Stomach (tissue), 9 donors: ENCODE measurements around the gene WNT6. TPM values are rescaled to one million over a fixed set of nuclear protein-coding genes. Genes with fewer than 3 reads are reported as not detected.

ENCODE experiments used
- DNase-seq, 2 donors: peaks; one replicate each; pipeline versions ENCODE4 v3.0.0 to v3.0.0-alpha.2; 2013 to 2019
- H3K27ac ChIP-seq, 5 donors: fragments of 200-600 bp in 4 of 5; sonication (generic) in 4 of 5; one replicate each; pipeline ENCODE4 v1.5.1; 2013 to 2019; ENCODE audit warnings: mild to moderate bottlenecking in 1 of 5, moderate library complexity in 1 of 5
- H3K27me3 ChIP-seq, 3 donors: fragments of 200-600 bp; sonication (generic); one replicate each; pipeline ENCODE4 v1.5.1; 2017 to 2019; ENCODE audit warnings: mixed run types in 1 of 3
- H3K36me3 ChIP-seq, 4 donors: fragments of 200-600 bp; sonication (generic); 1 replicate in 3 of 4; 2 replicates in 1 of 4; pipeline ENCODE4 v1.5.1; 2016 to 2019
- H3K4me1 ChIP-seq, 4 donors: fragments of 200-600 bp; sonication (generic); one replicate each; pipeline ENCODE4 v1.5.1; 2016 to 2019
- H3K4me3 ChIP-seq, 4 donors: fragments of 200-600 bp; sonication (generic) in 3 of 4; one replicate each; pipeline ENCODE4 v1.5.1; 2016 to 2019; ENCODE audit warnings: mild to moderate bottlenecking in 1 of 4
- H3K9me3 ChIP-seq, 4 donors: fragments of 200-600 bp; sonication (generic); one replicate each; pipeline ENCODE4 v1.5.1; 2016 to 2019
- CTCF ChIP-seq, 7 experiments: fragments of 450-650 bp in 4 of 7; fragments of 200-600 bp in 3 of 7; sonication (generic) in 3 of 7; IDR thresholded peaks; one replicate each; pipeline ENCODE4 v1.5.1; 2016 to 2019; ENCODE audit warnings: antibody characterized with exemption in 7 of 7, control low read depth in 2 of 7, mild to moderate bottlenecking in 1 of 7
- EP300 ChIP-seq: sonication (generic); formaldehyde crosslinking; IDR thresholded peaks from one replicate; pipeline ENCODE4 v1.6.1; 2017; ENCODE audit warnings: antibody characterized with exemption
- POLR2A ChIP-seq, 4 donors: fragments of 450-650 bp; IDR thresholded peaks; one replicate each; pipeline ENCODE4 v1.6.1; 2016; ENCODE audit warnings: antibody characterized with exemption in 4 of 4, control low read depth in 2 of 4, mild to moderate bottlenecking in 1 of 4, moderate library complexity in 1 of 4
- POLR2AphosphoS5 ChIP-seq, 3 donors: sonication (generic); formaldehyde crosslinking; IDR thresholded peaks; one replicate each; pipeline ENCODE4 v1.6.1; 2016; ENCODE audit warnings: antibody characterized with exemption in 3 of 3
- WGBS, 5 donors: extraction: QIAGEN DNeasy Blood & Tissue Kit in 3 of 5; methylation state at CpG; one replicate each; pipeline versions ENCODE4 v1.1.5 to v1.1.7; 2013 to 2018; 5-methylcytosine and 5-hydroxymethylcytosine counted together
- intact Hi-C: fragments of 100-400 bp; cut with DNase I; formaldehyde crosslinking; loops from one replicate; pipeline ENCODE4 v1.15.1; 2023; ENCODE audit warnings: low total_unique reads
- polyA plus RNA-seq, 3 donors: library from polyadenylated mRNA; stranded (reverse); fragments of 200-250 nt; gene quantifications; one replicate each; pipeline ENCODE4 v1.2.3, GENCODE V29; 2013
- total RNA-seq, 5 donors: library from RNA; depleted of rRNA; stranded (reverse); fragments of >200 nt; gene quantifications; one replicate each; pipeline versions ENCODE4 v1.1.0 to v1.2.3, GENCODE V29; 2014 to 2016
- donor health status: healthy with polysubstance abuse.
- donor health status: Bipolar disorder and iron deficiency.
- donor health status: healthy.

WNT6 gene
- total and polyA plus RNA-seq, 8 donors: 0.25 to 3.3 (median 1.8) TPM; not detected in 3

- no peaks in the 10 kb centered on the region for H3K36me3 ChIP-seq
- TF ChIP-seq POLR2A (IDR thresholded peaks at IDR 0.05) (no peak), POLR2AphosphoS5 (IDR thresholded peaks at IDR 0.05) (no peak), EP300 (no peak), CTCF (IDR thresholded peaks at IDR 0.05) (no peak)
- H3K27ac ChIP-seq: peak overlapping the region in 3 of 5 donors; percentile 26 to 51 (median 44)
- H3K9me3 ChIP-seq: no peaks in the 10 kb centered on the region
- no peak for DNase-seq
- peaks cover 24 to 32% (median 27%) of the 10 kb centered on the region in 4 donors for H3K4me1 ChIP-seq
- peaks cover 25 to 100% (median 84%) of the 10 kb centered on the region in 3 donors for H3K27me3 ChIP-seq
- intact Hi-C loops: loop anchor here (10.0 kb wide), 1 partner anchor 155 kb away; no protein-coding TSS in a partner anchor
- H3K4me3 ChIP-seq: peak overlapping the region; percentile 35 to 51 (median 44)
- WGBS, 5 donors: 2 to 5% (median 3%) methylated on average over 25 to 47 of the region's 47 CpGs
Observed at GRCh38 chr2:218859988-218860831, 605 bp downstream of the WNT6 start.

GRCh38 chr2:218860950-218861381 is 1.4 kb downstream of the WNT6 start:
- Histone ChIP-seq H3K27me3 (peaks cover 25 to 100% (median 79%) of the 10 kb centered on the region in 3 donors), H3K36me3 (no peaks in the 10 kb centered on the region)

GRCh38 chr2:218861645-218862318 is 2.2 kb downstream of the WNT6 start:
- H3K4me3 ChIP-seq: no peak overlapping the region
- WGBS, 5 donors: 52 to 67% (median 55%) methylated on average over 7 of the region's 7 CpGs
- H3K27ac ChIP-seq: no peak overlapping the region
- intact Hi-C loops: no loop called here
- no peaks in the 10 kb centered on the region for H3K36me3 ChIP-seq
- peaks cover 24 to 32% (median 27%) of the 10 kb centered on the region in 4 donors for H3K4me1 ChIP-seq
- peaks cover 25 to 100% (median 79%) of the 10 kb centered on the region in 3 donors for H3K27me3 ChIP-seq
- no peak for DNase-seq
- no peak for TF ChIP-seq CTCF (IDR thresholded peaks at IDR 0.05)
- TF ChIP-seq EP300: no peak
- no peak for TF ChIP-seq POLR2A (IDR thresholded peaks at IDR 0.05)
- TF ChIP-seq POLR2AphosphoS5 (IDR thresholded peaks at IDR 0.05): no peak
- no peaks in the 10 kb centered on the region for H3K9me3 ChIP-seq

More at GRCh38 chr2:218860950-218861381, 1.4 kb downstream of the WNT6 start:
- 2 to 4% (median 3%) methylated on average over 19 to 21 of the region's 21 CpGs for WGBS, 5 donors
- intact Hi-C loops: no loop called here
- TF ChIP-seq CTCF (IDR thresholded peaks at IDR 0.05) (no peak), POLR2AphosphoS5 (IDR thresholded peaks at IDR 0.05) (no peak), POLR2A (IDR thresholded peaks at IDR 0.05) (no peak), EP300 (no peak)
- DNase-seq: peak in 1 of 2 donors; percentile 88
- peaks cover 24 to 32% (median 27%) of the 10 kb centered on the region in 4 donors for H3K4me1 ChIP-seq
- H3K27ac ChIP-seq: peak overlapping the region in 2 of 5 donors; percentile 44 to 46
- H3K9me3 ChIP-seq: no peaks in the 10 kb centered on the region
- peak overlapping the region in 3 of 4 donors; percentile 35 to 51 (median 39) for H3K4me3 ChIP-seq

- TF ChIP-seq POLR2A (IDR thresholded peaks at IDR 0.05) (no peak), EP300 (no peak), CTCF (IDR thresholded peaks at IDR 0.05) (no peak), POLR2AphosphoS5 (IDR thresholded peaks at IDR 0.05) (no peak)
- Histone ChIP-seq H3K4me1 (peaks cover 24 to 29% (median 27%) of the 10 kb centered on the region in 4 donors), H3K4me3 (no peak overlapping the region), H3K9me3 (no peaks in the 10 kb centered on the region), H3K27me3 (peaks cover 25 to 100% (median 66%) of the 10 kb centered on the region in 3 donors), H3K27ac (no peak overlapping the region), H3K36me3 (no peaks in the 10 kb centered on the region)
- intact Hi-C loops: no loop called here
- no peak for DNase-seq
- 61 to 82% (median 77%) methylated on average over 3 of the region's 3 CpGs for WGBS, 5 donors
Observed at GRCh38 chr2:218863021-218863520, 3.5 kb downstream of the WNT6 start.
